ENCODE measurements around the gene CXorf58. TPM values are rescaled to one million over a fixed set of nuclear protein-coding genes. Genes with fewer than 3 reads are reported as not detected.

CXorf58 gene
- total RNA-seq, 2 donors from 2014 or later: not detected

- Histone ChIP-seq H3K27me3 (ENCODE audit: control insufficient read depth, insufficient read depth, low read length, poor library complexity, severe bottlenecking) (no peaks in the 10 kb centered on the region), H3K36me3 (ENCODE audit: control insufficient read depth, insufficient read depth, low read length) (no peaks in the 10 kb centered on the region), H3K27ac (ENCODE audit: low read depth, low read length) (no peak overlapping the region), H3K4me1 (ENCODE audit: control insufficient read depth, insufficient read depth, low read length) (peaks cover 6% of the 10 kb centered on the region), H3K9me3 (ENCODE audit: control insufficient read depth, low read length) (no peaks in the 10 kb centered on the region), H3K4me3 (ENCODE audit: low read length) (no peak overlapping the region), H3K9ac (ENCODE audit: extremely low read depth, low read length, poor library complexity, severe bottlenecking) (no peak overlapping the region)
- peak; percentile 62 for DNase-seq
- no peaks in the 10 kb centered on the region for H3K9me3 Mint-ChIP-seq
- 86% methylated on average over 2 of the region's 2 CpGs; no CpG with 5 or more reads in 1 of the 2 experiments for WGBS, 2 experiments (ENCODE audit: insufficient coverage in 1 of 2, insufficient read length in 1 of 2)
- H3K4me3 Mint-ChIP-seq: no peak overlapping the region
- peak overlapping the region; percentile 27 for H3K27ac Mint-ChIP-seq
- no peak for TF ChIP-seq CTCF (conservative IDR thresholded peaks at IDR 0.05)
- no peaks in the 10 kb centered on the region for H3K27me3 Mint-ChIP-seq (ENCODE audit: insufficient read depth)
- H3K4me1 Mint-ChIP-seq: peaks cover 18% of the 10 kb centered on the region
- H3K36me3 Mint-ChIP-seq (ENCODE audit: low read depth): peaks cover 5% of the 10 kb centered on the region
Observed at GRCh38 chrX:23904096-23904495, 3.7 kb upstream of the CXorf58 start.

- Histone ChIP-seq H3K27ac (ENCODE audit: low read depth, low read length) (peak overlapping the region; percentile 87), H3K9me3 (ENCODE audit: control insufficient read depth, low read length) (no peaks in the 10 kb centered on the region), H3K4me3 (ENCODE audit: low read length) (peak overlapping the region; percentile 83), H3K27me3 (ENCODE audit: control insufficient read depth, insufficient read depth, low read length, poor library complexity, severe bottlenecking) (no peaks in the 10 kb centered on the region), H3K4me1 (ENCODE audit: control insufficient read depth, insufficient read depth, low read length) (peaks cover 2% of the 10 kb centered on the region), H3K9ac (ENCODE audit: extremely low read depth, low read length, poor library complexity, severe bottlenecking) (peak overlapping the region; percentile 72), H3K36me3 (ENCODE audit: control insufficient read depth, insufficient read depth, low read length) (no peaks in the 10 kb centered on the region)
- Mint-ChIP-seq H3K36me3 (ENCODE audit: low read depth) (peaks cover 5% of the 10 kb centered on the region), H3K9me3 (no peaks in the 10 kb centered on the region), H3K27me3 (ENCODE audit: insufficient read depth) (no peaks in the 10 kb centered on the region), H3K27ac (peak overlapping the region; percentile 93), H3K4me1 (peaks cover 8% of the 10 kb centered on the region), H3K4me3 (peak overlapping the region; percentile 83)
- no peak for DNase-seq
- TF ChIP-seq CTCF (conservative IDR thresholded peaks at IDR 0.05): no peak
- WGBS, 2 experiments (ENCODE audit: insufficient coverage in 1 of 2, insufficient read length in 1 of 2): 2 to 10% methylated on average over 2 to 10 of the region's 12 CpGs
Observed at GRCh38 chrX:23907111-23907497, 702 bp upstream of the CXorf58 start.

GRCh38 chrX:23908219-23909004 lies 606 bp downstream of the CXorf58 start:
- TF ChIP-seq CTCF (conservative IDR thresholded peaks at IDR 0.05): peak; percentile 83
- Mint-ChIP-seq H3K36me3 (ENCODE audit: low read depth) (peaks cover 5% of the 10 kb centered on the region), H3K9me3 (no peaks in the 10 kb centered on the region), H3K4me3 (peak overlapping the region; percentile 83), H3K4me1 (peaks cover 8% of the 10 kb centered on the region), H3K27me3 (ENCODE audit: insufficient read depth) (no peaks in the 10 kb centered on the region), H3K27ac (peak overlapping the region; percentile 56)
- Histone ChIP-seq H3K9me3 (ENCODE audit: control insufficient read depth, low read length) (no peaks in the 10 kb centered on the region), H3K27me3 (ENCODE audit: control insufficient read depth, insufficient read depth, low read length, poor library complexity, severe bottlenecking) (no peaks in the 10 kb centered on the region), H3K36me3 (ENCODE audit: control insufficient read depth, insufficient read depth, low read length) (no peaks in the 10 kb centered on the region), H3K4me1 (ENCODE audit: control insufficient read depth, insufficient read depth, low read length) (no peaks in the 10 kb centered on the region), H3K4me3 (ENCODE audit: low read length) (peak overlapping the region; percentile 72), H3K27ac (ENCODE audit: low read depth, low read length) (peak overlapping the region; percentile 53), H3K9ac (ENCODE audit: extremely low read depth, low read length, poor library complexity, severe bottlenecking) (peak overlapping the region; percentile 4)
- WGBS, 2 experiments (ENCODE audit: insufficient coverage in 1 of 2, insufficient read length in 1 of 2): 62 to 76% methylated on average over 2 to 11 of the region's 13 CpGs
- DNase-seq: peak; percentile 69
